Effector memory CD8-positive, alpha-beta T cell (primary cell): ENCODE measurements around the gene NAPSA.

Experiments
- ATAC-seq: fragments of 150-1000 bp; cut with Tn5 transposase; replicated peaks from 2 replicates; pipeline ENCODE4 v1.10.0; 2021; ENCODE audit warnings: mild to moderate bottlenecking, moderate library complexity
- DNase-seq, 3 experiments: peaks; one replicate each; pipeline ENCODE4 v3.0.0; 2021
- H3K27ac Mint-ChIP-seq, 2 donors: one replicate each; pipeline ENCODE4 v1.8.0; 2022; ENCODE audit warnings: mild to moderate bottlenecking in 2 of 2, mixed read lengths in 2 of 2, moderate library complexity in 2 of 2
- H3K27me3 Mint-ChIP-seq, 2 donors: one replicate each; pipeline ENCODE4 v1.8.0; 2022; ENCODE audit warnings: mixed read lengths in 2 of 2
- H3K36me3 Mint-ChIP-seq: one replicate; pipeline ENCODE4 v1.8.0; 2022; ENCODE audit warnings: mild to moderate bottlenecking, moderate library complexity, mixed read lengths; ENCODE audit not compliant: insufficient read depth
- H3K4me1 Mint-ChIP-seq, 2 donors: one replicate each; pipeline ENCODE4 v1.8.0; 2022; ENCODE audit warnings: low read depth in 2 of 2, mixed read lengths in 2 of 2
- H3K4me3 Mint-ChIP-seq, 2 donors: one replicate each; pipeline ENCODE4 v1.8.0; 2022; ENCODE audit warnings: mild to moderate bottlenecking in 2 of 2, mixed read lengths in 2 of 2, moderate library complexity in 2 of 2
- H3K9me3 Mint-ChIP-seq, 2 donors: one replicate each; pipeline ENCODE4 v1.8.0; 2022; ENCODE audit warnings: mixed read lengths in 2 of 2

The NAPSA gene

DNA sequence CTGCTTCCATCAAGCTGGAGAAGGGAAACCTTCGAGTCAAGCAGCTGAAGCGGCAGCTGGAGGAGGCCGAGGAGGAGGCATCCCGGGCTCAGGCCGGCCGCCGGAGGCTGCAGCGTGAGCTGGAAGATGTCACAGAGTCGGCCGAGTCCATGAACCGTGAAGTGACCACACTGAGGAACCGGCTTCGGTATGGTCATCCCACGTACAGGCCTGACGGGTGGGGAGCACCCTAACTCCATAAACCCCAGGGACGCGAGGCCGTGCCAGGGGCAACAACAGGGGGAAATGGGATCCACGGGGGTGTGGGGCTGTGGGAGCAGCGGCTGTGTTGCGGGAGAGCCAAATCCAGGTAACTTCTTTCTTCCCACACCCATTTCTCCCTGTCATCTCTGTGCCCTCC, 56.4 kb downstream of the NAPSA start:
- Mint-ChIP-seq H3K4me3 (no peak overlapping the region), H3K27me3 (peaks cover 57 to 74% of the 10 kb centered on the region in 2 donors), H3K27ac (no peak overlapping the region), H3K4me1 (no peaks in the 10 kb centered on the region), H3K9me3 (no peaks in the 10 kb centered on the region), H3K36me3 (no peaks in the 10 kb centered on the region)
- ATAC-seq (no peak), DNase-seq (no peak)
